A172 (cell line): ENCODE measurements around the gene ATRX. TPM values are rescaled to one million over a fixed set of nuclear protein-coding genes. Genes with fewer than 3 reads are reported as not detected.
"Not testable (repeated sequence)": the region's sequence is repeated elsewhere in the genome, so short reads cannot be mapped to it uniquely, and the experiment has no call there.

Experiments used
- DNase-seq: peaks from one replicate; pipeline ENCODE4 v3.0.0-alpha.2; 2015; ENCODE audit warnings: low spot score
- total RNA-seq: library from RNA; depleted of rRNA; stranded (reverse); fragments of >200 nt; shearing (Covaris generic); gene quantifications from 2 replicates; pipeline ENCODE4 v1.2.3, GENCODE V29; 2014; rRNA removed

Gene ATRX
- total RNA-seq, 1 experiment from 2014 or later, result 96.9 TPM

- DNase-seq, result no peak
These were observed 283.0 kb downstream of the ATRX start for GRCh38 chrX:77502951-77503525.

GRCh38 chrX:77500164-77500563 lies 285.9 kb downstream of the ATRX start:
- not testable (repeated sequence) for DNase-seq

DNA sequence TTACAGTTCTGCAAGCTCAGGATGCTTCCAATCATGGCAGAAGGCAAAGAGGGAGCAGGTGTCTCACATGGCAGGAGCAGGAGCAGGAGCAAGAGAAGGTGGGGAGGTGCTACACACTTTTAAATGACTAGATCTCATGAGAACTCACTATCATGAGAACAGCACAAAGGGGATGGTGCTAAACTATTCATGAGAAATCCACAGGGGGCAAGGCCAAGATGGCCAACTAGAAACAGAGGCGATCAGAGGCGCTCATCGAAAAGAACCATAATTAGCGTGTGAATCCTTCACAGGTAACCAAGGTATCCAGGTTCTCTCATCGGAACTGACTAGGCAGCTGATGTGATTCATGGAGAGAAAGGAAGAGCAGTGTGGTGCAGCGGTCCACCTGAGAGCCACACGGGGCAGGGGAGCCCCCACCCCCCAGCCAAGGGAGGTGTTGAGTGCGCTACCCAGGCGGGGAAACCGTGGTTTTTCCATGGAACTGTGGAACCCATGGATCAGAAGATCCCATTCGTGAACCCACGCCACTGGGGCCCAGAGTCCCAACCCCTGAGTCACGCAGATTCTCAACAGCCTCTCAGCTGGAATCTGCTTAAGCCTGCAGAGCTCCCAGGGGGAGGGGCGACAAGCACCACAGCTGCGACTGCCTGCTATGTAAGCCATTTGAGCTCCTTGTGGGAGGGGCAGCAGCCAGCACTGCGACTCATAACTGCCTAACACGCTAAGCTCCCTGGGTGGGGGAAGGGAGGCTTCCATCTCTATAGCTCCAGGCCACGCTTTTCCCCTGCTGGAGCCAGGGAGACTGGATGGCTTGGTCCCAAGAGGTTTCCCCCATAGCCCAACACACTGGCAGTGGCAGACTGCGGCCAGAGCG lies 292.1 kb downstream of the ATRX start:
- DNase-seq, result peak; percentile 26

DNA sequence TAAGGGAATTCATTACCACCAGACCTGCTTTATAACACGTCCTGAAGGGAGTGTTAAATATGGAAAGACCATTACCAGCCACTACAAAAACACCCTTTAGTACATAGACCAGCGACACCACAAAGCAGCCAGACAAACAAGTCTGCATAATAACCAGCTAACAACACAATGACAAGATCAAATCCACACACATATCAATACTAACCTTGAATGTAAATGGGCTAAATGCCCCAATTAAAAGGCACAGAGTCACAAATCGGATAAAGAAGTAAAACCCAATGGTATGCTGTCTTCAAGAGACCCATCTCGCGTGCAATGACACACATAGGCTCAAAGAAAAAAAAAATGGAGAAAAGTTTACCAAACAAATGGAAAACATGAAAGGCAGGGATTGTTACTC lies 302.0 kb downstream of the ATRX start:
- no peak for DNase-seq

- DNase-seq, result no peak
These were observed 330.6 kb downstream of the ATRX start for GRCh38 chrX:77455437-77455836.

Other genes with a start within 250 kb of the ATRX start
- gene MAGT1, start 109.2 kb upstream of the ATRX start, total RNA-seq, result 69.3 and 71.0 TPM in 2 replicates
- 721 and 828 TPM in 2 replicates for gene COX7B, start 113.3 kb upstream of the ATRX start, total RNA-seq
- 8.7 and 9.0 TPM in 2 replicates for gene ATP7A, start 124.5 kb upstream of the ATRX start, total RNA-seq
- not detected in 2 replicates for gene PGAM4, start 183.4 kb upstream of the ATRX start, total RNA-seq